NCI-H2029 treated with DMSO at 0.1 percent for 48 hours (cell line): Measurements from ENCODE around the gene ISOC2.

Experiments used
- DNase-seq: peaks from one replicate; lab custom pipeline; 2025; lab: John Stamatoyannopoulos, UW

Gene ISOC2

DNA sequence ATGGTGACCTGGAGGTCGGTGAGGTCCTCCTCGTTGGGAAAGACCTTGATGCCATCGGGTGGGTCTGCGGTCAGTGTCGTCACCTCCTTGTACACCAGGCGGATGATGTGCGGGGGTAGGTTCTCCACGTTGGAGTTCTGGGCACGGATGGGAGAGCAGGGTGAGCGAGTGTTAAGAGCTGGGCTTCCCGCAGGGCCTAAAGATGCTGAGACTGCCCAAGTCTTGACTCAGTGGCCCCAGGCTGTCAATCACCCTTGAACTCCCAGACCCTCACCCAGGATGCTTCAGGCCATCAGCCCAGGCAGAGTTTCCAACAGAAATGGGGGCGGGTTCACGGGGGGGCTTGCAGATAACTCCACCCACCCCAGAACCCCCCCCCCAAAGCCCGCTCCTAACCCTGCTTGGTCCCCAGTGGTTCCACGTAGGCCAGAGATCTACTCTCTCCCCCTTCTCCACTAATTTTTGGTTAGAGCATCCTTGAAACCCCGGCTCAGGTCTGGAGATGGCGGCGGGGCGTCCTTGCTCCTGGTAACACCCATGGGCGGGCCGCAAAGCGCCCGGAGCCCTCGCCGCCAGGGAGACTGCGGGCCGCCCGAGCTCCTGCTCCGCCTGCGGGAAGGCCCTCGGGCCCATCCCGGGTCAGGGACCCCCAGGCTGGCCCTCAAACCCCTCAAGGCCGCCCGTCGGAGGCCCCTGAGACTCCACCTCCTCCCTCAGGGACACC lies 54.5 kb downstream of the ISOC2 start:
- DNase-seq: no peak

DNA sequence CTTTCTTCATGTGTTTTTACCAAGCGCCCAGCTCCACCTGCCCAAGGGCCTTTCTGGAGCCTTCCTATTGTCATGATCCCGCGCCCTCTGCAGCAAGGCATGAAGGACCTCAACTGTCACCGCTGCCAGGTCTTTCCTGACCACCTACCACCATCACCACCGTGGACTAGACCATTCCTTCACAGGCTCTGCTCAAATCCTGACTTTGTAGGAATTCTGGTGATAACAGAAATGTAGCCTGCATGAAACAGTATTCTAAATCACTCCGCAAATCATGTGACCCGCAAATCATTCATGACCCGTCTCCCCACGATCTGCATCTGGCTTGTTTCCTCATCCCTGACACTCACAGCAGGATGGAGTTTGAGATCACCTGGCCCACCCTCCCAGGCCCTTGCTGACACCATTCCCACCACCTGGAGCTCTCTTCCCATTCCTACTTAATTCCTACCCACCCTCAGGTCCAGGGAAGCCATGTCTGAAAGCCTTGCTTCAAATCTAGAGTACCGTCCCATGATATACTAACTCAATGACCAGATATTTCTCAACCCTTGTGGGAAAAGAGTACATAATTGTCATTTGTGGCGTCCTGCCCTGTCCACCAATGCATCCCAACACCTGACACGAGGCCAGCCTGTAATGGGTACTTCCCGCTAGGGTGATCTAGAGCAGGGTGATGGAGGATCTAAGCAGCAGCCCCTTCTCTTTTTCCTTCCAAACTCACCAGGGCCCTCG lies 55.2 kb downstream of the ISOC2 start:
- no peak for DNase-seq

GRCh38 chr19:55405638-55406037 lies 55.8 kb downstream of the ISOC2 start:
- no peak for DNase-seq
